H1 (cell line): ENCODE data around the gene TMEM135.

Experiments
- CEBPB ChIP-seq: IDR thresholded peaks from 2 replicates; pipeline ENCODE4 v1.6.1; 2012; ENCODE audit warnings: low read depth, low read length
- EZH2 ChIP-seq: fragments of 200-600 bp; sonication (generic); IDR thresholded peaks from 2 replicates; pipeline ENCODE4 v1.7.1; 2012; ENCODE audit warnings: low read depth, mild to moderate bottlenecking, moderate library complexity, low read length, inconsistent platforms; ENCODE audit not compliant: severe bottlenecking
- KDM1A ChIP-seq: fragments of 200-600, 300-600 bp; sonication (generic); IDR thresholded peaks from 2 replicates; pipeline ENCODE4 v1.7.1; 2016; ENCODE audit warnings: mild to moderate bottlenecking, low read length, borderline replicate concordance
- POLR2A ChIP-seq, 2 experiments: IDR thresholded peaks; 1 replicate in 1 of 2; 2 replicates in 1 of 2; pipeline ENCODE4 v1.6.1; 2011; ENCODE audit warnings: low read depth in 2 of 2, low read length in 2 of 2, mild to moderate bottlenecking in 2 of 2; ENCODE audit errors: control extremely low read depth in 1 of 2
- TF ChIP-seq, protein P1 (sequence below), 3 experiments: IDR thresholded peaks; 1 replicate in 2 of 3; 2 replicates in 1 of 3; pipeline versions ENCODE4 v1.5.1 to v1.6.1; 2011; ENCODE audit warnings: low read length in 3 of 3, mild to moderate bottlenecking in 3 of 3, inconsistent platforms in 2 of 3, low read depth in 1 of 3, moderate library complexity in 1 of 3; ENCODE audit not compliant: insufficient read depth in 1 of 3; ENCODE audit errors: control extremely low read depth in 1 of 3

DNA sequence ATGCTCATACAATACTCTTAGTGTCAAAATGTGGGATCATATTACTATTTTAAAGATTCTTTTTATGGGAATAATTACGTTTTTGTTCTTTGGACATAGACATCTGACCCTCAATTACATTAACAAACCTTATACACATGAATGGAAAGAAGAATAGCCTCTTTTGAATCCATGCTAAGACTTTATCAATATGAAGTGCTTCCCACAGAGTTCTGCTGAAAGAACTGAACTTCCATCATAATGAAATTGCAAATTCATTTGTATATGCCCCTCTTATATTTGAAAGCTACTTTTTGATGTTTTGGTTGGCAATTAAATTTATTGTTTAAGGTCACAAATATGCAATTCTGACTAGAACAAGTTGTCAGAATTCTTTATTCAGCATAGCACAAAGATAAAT, 254.9 kb downstream of the TMEM135 start:
- TF ChIP-seq EZH2 (no peak), CEBPB (no peak), POLR2A (IDR thresholded peaks at IDR 0.05; ENCODE audit: control extremely low read depth in 1 of 2, low read depth in 2 of 2, low read length in 2 of 2) (no peak), KDM1A (no peak)
- TF ChIP-seq, protein P1, sequence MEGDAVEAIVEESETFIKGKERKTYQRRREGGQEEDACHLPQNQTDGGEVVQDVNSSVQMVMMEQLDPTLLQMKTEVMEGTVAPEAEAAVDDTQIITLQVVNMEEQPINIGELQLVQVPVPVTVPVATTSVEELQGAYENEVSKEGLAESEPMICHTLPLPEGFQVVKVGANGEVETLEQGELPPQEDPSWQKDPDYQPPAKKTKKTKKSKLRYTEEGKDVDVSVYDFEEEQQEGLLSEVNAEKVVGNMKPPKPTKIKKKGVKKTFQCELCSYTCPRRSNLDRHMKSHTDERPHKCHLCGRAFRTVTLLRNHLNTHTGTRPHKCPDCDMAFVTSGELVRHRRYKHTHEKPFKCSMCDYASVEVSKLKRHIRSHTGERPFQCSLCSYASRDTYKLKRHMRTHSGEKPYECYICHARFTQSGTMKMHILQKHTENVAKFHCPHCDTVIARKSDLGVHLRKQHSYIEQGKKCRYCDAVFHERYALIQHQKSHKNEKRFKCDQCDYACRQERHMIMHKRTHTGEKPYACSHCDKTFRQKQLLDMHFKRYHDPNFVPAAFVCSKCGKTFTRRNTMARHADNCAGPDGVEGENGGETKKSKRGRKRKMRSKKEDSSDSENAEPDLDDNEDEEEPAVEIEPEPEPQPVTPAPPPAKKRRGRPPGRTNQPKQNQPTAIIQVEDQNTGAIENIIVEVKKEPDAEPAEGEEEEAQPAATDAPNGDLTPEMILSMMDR (IDR thresholded peaks at IDR 0.05; ENCODE audit: control extremely low read depth in 1 of 3, insufficient read depth in 1 of 3, low read depth in 1 of 3, low read length in 3 of 3) = no peak
